Thyroid gland (tissue), 4 donors: Measurements from ENCODE around the gene CFAP58. TPM values are rescaled to one million over a fixed set of nuclear protein-coding genes. Genes with fewer than 3 reads are reported as not detected.

Source experiments
- DNase-seq, 2 donors: peaks; one replicate each; pipeline ENCODE4 v3.0.0-alpha.2; 2019
- H3K27ac ChIP-seq, 3 donors: fragments of 200-600 bp; sonication (generic); 1 replicate in 2 of 3; 2 replicates in 1 of 3; pipeline ENCODE4 v1.5.1; 2016 to 2019; ENCODE audit warnings: mild to moderate bottlenecking in 1 of 3, moderate library complexity in 1 of 3
- H3K27me3 ChIP-seq: fragments of 200-600 bp; sonication (generic); one replicate; pipeline ENCODE4 v1.5.1; 2019
- H3K36me3 ChIP-seq, 2 donors: fragments of 200-600 bp; sonication (generic); one replicate each; pipeline ENCODE4 v1.5.1; 2016 to 2019
- H3K4me1 ChIP-seq, 2 donors: fragments of 200-600 bp; sonication (generic); one replicate each; pipeline ENCODE4 v1.5.1; 2017 to 2019
- H3K4me3 ChIP-seq, 3 donors: fragments of 200-600 bp; sonication (generic); replicated peaks in 1 of 3; 1 replicate in 2 of 3; 2 replicates in 1 of 3; pipeline ENCODE4 v1.5.1; 2016; ENCODE audit warnings: mild to moderate bottlenecking in 1 of 3
- H3K9me3 ChIP-seq: fragments of 200-600 bp; sonication (generic); one replicate; pipeline ENCODE4 v1.5.1; 2017
- POLR2A ChIP-seq, 2 donors: fragments of 450-650 bp; IDR thresholded peaks; one replicate each; pipeline ENCODE4 v1.6.1; 2017; ENCODE audit warnings: antibody characterized with exemption in 2 of 2, mild to moderate bottlenecking in 2 of 2, moderate library complexity in 1 of 2
- WGBS, 2 donors: methylation state at CpG; one replicate each; pipeline ENCODE4 v1.1.5; 2017; 5-methylcytosine and 5-hydroxymethylcytosine counted together
- intact Hi-C: fragments of 100-400 bp; cut with DNase I; formaldehyde crosslinking; loops from one replicate; pipeline ENCODE4 v1.15.1; 2023
- total RNA-seq, 4 donors: library from RNA; depleted of rRNA; stranded (reverse); fragments of >200 nt; gene quantifications; one replicate each; pipeline ENCODE4 v1.2.3, GENCODE V29; 2016
- TF ChIP-seq, protein P1 (sequence below), 6 experiments: fragments of 200-600 bp in 3 of 6; fragments of 450-650 bp in 3 of 6; sonication (generic) in 3 of 6; IDR thresholded peaks; one replicate each; pipeline ENCODE4 v1.5.1; 2016 to 2019; ENCODE audit warnings: antibody characterized with exemption in 6 of 6, mild to moderate bottlenecking in 2 of 6, inconsistent platforms in 1 of 6, moderate library complexity in 1 of 6

The CFAP58 gene
- total RNA-seq, 4 donors from 2014 or later, result 1.0 to 1.6 (median 1.2) TPM

- Histone ChIP-seq H3K4me3 (no peak overlapping the region), H3K4me1 (peaks cover 9 to 30% of the 10 kb centered on the region in 2 donors), H3K27ac (peak overlapping the region in 1 of 3 donors; percentile 39), H3K27me3 (no peaks in the 10 kb centered on the region), H3K9me3 (no peaks in the 10 kb centered on the region), H3K36me3 (no peaks in the 10 kb centered on the region)
- no peak for TF ChIP-seq POLR2A (IDR thresholded peaks at IDR 0.05)
- TF ChIP-seq, protein P1, sequence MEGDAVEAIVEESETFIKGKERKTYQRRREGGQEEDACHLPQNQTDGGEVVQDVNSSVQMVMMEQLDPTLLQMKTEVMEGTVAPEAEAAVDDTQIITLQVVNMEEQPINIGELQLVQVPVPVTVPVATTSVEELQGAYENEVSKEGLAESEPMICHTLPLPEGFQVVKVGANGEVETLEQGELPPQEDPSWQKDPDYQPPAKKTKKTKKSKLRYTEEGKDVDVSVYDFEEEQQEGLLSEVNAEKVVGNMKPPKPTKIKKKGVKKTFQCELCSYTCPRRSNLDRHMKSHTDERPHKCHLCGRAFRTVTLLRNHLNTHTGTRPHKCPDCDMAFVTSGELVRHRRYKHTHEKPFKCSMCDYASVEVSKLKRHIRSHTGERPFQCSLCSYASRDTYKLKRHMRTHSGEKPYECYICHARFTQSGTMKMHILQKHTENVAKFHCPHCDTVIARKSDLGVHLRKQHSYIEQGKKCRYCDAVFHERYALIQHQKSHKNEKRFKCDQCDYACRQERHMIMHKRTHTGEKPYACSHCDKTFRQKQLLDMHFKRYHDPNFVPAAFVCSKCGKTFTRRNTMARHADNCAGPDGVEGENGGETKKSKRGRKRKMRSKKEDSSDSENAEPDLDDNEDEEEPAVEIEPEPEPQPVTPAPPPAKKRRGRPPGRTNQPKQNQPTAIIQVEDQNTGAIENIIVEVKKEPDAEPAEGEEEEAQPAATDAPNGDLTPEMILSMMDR (IDR thresholded peaks at IDR 0.05), result no peak
- intact Hi-C loops, result no loop called here
- WGBS, 2 donors, result 38 to 56% methylated on average over 2 of the region's 2 CpGs
- DNase-seq, result no peak
Observed at GRCh38 chr10:104348601-104349000, 5.0 kb upstream of the CFAP58 start.

DNA sequence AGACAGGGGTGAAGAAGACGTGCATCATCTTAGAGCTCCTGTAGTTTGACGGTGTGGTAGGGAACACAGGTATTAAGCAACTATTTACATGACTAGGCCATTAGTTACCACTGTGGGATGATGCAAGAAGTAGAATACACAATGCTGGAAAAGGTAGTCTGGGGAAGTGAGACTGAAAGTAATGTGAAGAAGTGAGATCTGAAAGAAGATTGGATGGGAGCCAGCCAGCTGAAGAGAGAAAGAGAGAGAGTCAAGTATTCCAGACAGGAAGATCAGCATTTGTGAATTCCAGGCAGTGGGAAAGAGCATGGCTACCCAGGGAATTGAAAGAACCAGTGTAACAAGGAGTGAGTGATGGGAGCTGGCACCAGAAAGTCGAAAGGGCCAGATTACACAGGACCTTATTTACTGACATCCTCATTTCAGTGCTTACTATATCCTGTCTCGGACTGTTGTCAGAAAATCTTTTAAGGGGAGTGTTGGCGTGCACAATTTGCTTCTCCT, 4.0 kb upstream of the CFAP58 start:
- WGBS, 2 donors, result 45 to 49% methylated on average over 5 of the region's 5 CpGs
- intact Hi-C loops, result loop anchor here (2.0 kb wide), 1 partner anchor 59 kb away; no protein-coding TSS in a partner anchor
- Histone ChIP-seq H3K36me3 (no peaks in the 10 kb centered on the region), H3K9me3 (no peaks in the 10 kb centered on the region), H3K27me3 (no peaks in the 10 kb centered on the region), H3K27ac (peak overlapping the region; percentile 19 to 69 (median 39)), H3K4me3 (no peak overlapping the region), H3K4me1 (peaks cover 12 to 35% of the 10 kb centered on the region in 2 donors)
- TF ChIP-seq, protein P1 (IDR thresholded peaks at IDR 0.05), result no peak
- TF ChIP-seq POLR2A (IDR thresholded peaks at IDR 0.05), result no peak
- DNase-seq, result peak; percentile 38 to 41

GRCh38 chr10:104350127-104350635, 3.5 kb upstream of the CFAP58 start:
- Histone ChIP-seq H3K27ac (peak overlapping the region; percentile 19 to 69 (median 39)), H3K4me3 (no peak overlapping the region), H3K36me3 (no peaks in the 10 kb centered on the region), H3K9me3 (no peaks in the 10 kb centered on the region), H3K27me3 (no peaks in the 10 kb centered on the region), H3K4me1 (peaks cover 12 to 35% of the 10 kb centered on the region in 2 donors)
- intact Hi-C loops, result loop anchor here (2.0 kb wide), 1 partner anchor 59 kb away; no protein-coding TSS in a partner anchor
- 23 to 27% methylated on average over 6 of the region's 6 CpGs for WGBS, 2 donors
- TF ChIP-seq POLR2A (IDR thresholded peaks at IDR 0.05), result no peak
- TF ChIP-seq, protein P1 (IDR thresholded peaks at IDR 0.05), result peak; percentile 29 to 96 (median 68)
- DNase-seq, result no peak

DNA sequence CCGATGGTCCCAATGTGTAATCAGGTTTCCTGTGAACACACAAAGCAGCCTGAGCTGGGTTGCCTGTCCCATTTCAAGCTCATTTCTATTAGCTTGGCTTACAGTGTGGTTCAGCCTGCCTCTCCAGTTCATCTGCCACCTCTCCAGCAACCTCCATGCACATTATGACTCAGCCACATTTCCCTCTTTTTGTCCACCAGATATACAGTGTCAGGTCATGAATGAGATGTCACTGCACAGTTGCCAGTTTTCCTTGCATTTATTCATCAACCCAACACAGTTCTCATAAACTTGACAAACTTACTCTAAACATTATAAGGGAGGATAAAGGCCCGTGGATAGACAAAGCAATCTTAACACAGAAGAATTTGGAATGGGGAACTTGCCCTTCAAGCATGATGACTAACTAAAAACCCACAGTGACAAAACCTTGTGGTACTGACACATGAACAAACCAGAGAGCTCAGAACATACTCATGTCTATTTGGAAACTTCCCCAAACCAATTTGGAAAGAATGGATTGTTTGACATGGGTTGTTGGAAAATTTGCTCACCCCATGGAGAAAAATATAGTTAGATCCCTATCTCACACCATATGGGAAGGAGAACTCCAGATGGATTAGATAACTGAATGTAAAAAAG, 2.5 kb upstream of the CFAP58 start:
- whole genome bisulfite sequencing, 2 donors, result 80 to 85% methylated on average over 2 of the region's 2 CpGs
- no peaks in the 10 kb centered on the region for H3K36me3 ChIP-seq
- H3K4me3 ChIP-seq, result no peak overlapping the region
- H3K27me3 ChIP-seq, result no peaks in the 10 kb centered on the region
- no peaks in the 10 kb centered on the region for H3K9me3 ChIP-seq
- no peak overlapping the region for H3K27ac ChIP-seq
- DNase-seq, result no peak
- intact Hi-C loops, result loop anchor here (2.0 kb wide), 1 partner anchor 60 kb away; no protein-coding TSS in a partner anchor
- TF ChIP-seq, protein P1 (IDR thresholded peaks at IDR 0.05), result no peak
- no peak for TF ChIP-seq POLR2A (IDR thresholded peaks at IDR 0.05)
- H3K4me1 ChIP-seq, result peaks cover 12 to 35% of the 10 kb centered on the region in 2 donors

DNA sequence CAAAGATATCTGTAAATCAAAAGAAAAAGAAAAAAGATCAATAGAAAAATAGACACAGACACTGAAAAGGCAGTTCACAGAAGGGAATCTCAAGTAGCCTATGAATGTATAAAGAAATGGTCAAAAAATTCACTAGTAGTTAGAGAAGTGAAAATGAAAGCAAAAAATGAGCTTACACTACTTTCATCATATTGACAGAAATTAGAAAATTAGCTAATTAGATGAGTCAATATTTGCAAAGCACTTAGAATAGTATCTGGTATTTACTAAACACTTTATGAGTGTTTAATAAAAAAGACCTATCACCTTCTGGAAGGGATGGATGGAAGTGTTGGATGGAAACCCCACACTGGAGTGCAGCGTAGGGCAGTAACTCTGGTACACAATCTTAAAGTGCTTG, 1.7 kb upstream of the CFAP58 start:
- intact Hi-C loops, result loop anchor here (2.0 kb wide), 1 partner anchor 61 kb away; no protein-coding TSS in a partner anchor
- Histone ChIP-seq H3K4me1 (peaks cover 12 to 35% of the 10 kb centered on the region in 2 donors), H3K36me3 (no peaks in the 10 kb centered on the region), H3K9me3 (no peaks in the 10 kb centered on the region), H3K27me3 (no peaks in the 10 kb centered on the region), H3K27ac (no peak overlapping the region), H3K4me3 (no peak overlapping the region)
- TF ChIP-seq POLR2A (IDR thresholded peaks at IDR 0.05), result no peak
- TF ChIP-seq, protein P1 (IDR thresholded peaks at IDR 0.05), result no peak
- WGBS, 2 donors, result 90 to 91% methylated on average over 1 of the region's 1 CpG
- DNase-seq, result no peak
